GM20000 (cell line): ENCODE data around the gene EPHB2.

Experiments used
- DNase-seq: peaks from one replicate; pipeline ENCODE4 v3.0.0; 2012; ENCODE audit warnings: low spot score
- CTCF ChIP-seq: IDR thresholded peaks from 2 replicates; pipeline ENCODE4 v1.5.1; 2012; ENCODE audit warnings: mild to moderate bottlenecking, control low read depth; ENCODE audit errors: extremely low read depth, missing control alignments

Gene EPHB2

DNA sequence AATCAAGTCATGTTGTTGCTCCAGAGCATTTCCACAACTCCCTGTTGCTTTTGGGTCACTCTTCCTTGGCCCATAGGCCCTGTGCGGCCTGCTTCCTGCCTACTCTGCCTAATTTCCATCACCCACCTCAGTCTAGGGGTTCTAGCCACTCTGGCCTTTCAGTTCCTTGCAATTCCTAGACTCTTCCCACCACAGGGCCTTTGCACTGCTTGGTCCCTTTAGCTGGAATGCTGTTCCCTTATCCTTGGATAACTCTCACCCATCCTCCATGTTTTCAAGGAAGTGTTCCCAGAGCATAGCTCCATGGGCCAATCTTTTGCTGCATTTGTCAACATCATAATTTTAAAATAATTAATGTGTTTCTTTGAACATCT is 18.7 kb downstream of the EPHB2 start:
- TF ChIP-seq CTCF, result no peak

DNA sequence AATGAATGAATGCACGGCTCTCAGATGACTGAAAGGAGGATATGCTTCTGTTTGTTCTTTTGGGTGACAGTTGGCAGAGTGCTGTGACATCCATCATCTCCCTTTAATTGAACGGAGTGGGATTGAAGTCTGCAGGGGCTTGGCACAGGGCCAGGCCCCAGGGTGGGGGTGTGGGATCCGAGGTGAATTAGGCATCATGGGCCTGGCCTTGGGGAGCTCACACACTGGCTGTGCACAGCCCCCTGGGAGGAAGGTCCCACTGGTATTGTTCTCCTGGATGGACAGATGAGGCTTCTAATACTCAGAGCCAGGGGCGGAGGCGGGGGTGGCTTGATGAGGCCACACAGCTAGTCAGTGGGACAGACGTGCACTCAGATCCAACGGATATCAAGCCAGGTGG is 19.3 kb downstream of the EPHB2 start:
- no peak for DNase-seq
- TF ChIP-seq CTCF, result no peak

More for the DNA sequence above, 18.7 kb downstream of the EPHB2 start:
- DNase-seq, result no peak

- TF ChIP-seq CTCF, result no peak
- no peak for DNase-seq
Measured at GRCh38 chr1:22731924-22732720, 21.5 kb downstream of the EPHB2 start.

DNA sequence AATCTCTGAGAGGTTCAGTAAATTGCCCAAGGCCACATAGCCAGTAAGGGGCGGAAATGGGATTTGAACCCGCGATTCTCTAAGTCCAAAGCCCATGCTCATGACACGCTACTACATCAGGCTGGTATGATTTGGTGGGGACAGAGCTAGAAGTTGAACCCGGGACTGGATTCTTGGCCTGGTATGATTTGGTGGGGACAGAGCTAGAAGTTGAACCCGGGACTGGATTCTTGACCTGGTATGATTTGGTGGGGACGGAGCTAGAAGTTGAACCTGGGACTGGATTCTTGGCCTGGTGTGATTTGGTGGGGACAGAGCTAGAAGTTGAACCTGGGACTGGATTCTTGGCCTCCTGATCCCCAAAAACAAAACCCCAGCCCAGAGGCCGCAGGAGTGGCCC is 23.0 kb downstream of the EPHB2 start:
- DNase-seq, result no peak
- no peak for TF ChIP-seq CTCF

DNA sequence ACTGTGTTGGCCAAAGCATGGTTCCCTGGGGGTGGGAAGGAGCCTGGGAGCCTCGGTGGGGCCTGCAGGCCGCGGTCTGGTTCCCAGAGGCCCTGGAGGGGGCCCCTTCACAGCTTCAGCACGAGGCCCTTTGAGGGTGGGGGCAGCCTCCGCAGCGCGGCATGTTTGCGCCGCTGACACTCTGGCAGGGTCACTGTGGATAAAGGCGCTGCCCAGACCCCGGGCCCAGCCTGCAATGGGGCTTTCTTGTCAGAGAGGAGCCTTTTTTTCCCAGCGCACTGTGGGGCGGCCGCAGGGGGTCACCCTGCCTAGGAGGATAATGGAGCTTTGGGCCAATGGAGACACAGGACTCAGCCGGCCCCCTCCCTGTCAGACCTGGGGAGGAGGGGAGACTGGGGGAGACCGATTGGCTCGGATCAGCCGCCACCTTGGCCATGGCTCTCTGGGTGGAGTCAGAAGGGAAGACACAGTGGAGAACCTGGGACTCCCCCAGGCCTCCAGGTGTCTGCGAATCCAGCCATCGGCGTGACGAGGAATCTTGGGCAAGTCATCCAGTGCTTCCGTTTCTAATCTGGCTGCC is 26.0 kb downstream of the EPHB2 start:
- no peak for TF ChIP-seq CTCF

GRCh38 chr1:22737374-22738068 is 26.9 kb downstream of the EPHB2 start:
- no peak for DNase-seq
- no peak for TF ChIP-seq CTCF

More for the DNA sequence above, 26.0 kb downstream of the EPHB2 start:
- no peak for DNase-seq

- DNase-seq, result no peak
- TF ChIP-seq CTCF, result no peak
Measured at GRCh38 chr1:22738069-22738435, 27.4 kb downstream of the EPHB2 start.
